ENCODE measurements around the gene POM121L12.

- TF ChIP-seq EZH2 (IDR thresholded peaks at IDR 0.05) (no peak), POLR2AphosphoS5 (IDR thresholded peaks at IDR 0.05; ENCODE audit: borderline replicate concordance, low read depth, low read length) (no peak)
These were observed 42.8 kb upstream of the POM121L12 start for GRCh38 chr7:52992479-52993162.

Measured in SK-N-MC (cell line).